Endometrial microvascular endothelial cells (primary cell): ENCODE measurements around the gene ONECUT2. TPM values are rescaled to one million over a fixed set of nuclear protein-coding genes. Genes with fewer than 3 reads are reported as not detected.
"Not testable (repeated sequence)": the region's sequence is repeated elsewhere in the genome, so short reads cannot be mapped to it uniquely, and the experiment has no call there.

ENCODE experiments used
- in situ Hi-C: cut with HindIII; loops from 2 replicates; pipeline ENCODE4 v1.10.0; 2017; ENCODE audit warnings: low sequenced_read_pairs, low pct_unique_long_range_greater_than_20kb; ENCODE audit errors: inconsistent ontology term
- total RNA-seq: library from RNA; depleted of rRNA; stranded (reverse); fragments of >200 nt; gene quantifications from one replicate; pipeline ENCODE4 v1.2.3, GENCODE V29; 2015; ENCODE audit errors: inconsistent ontology term

Gene ONECUT2
- not detected for total RNA-seq

- in situ Hi-C loops, result no loop called here
Observed at GRCh38 chr18:57434536-57435494, at the start of gene ONECUT2. TSS of gene ONECUT2 (plus strand) at chr18:57435374. CDS start at chr18:57435717, 343 bp downstream.

- in situ Hi-C loops, result no loop called here
Observed at GRCh38 chr18:57389271-57389670, 45.9 kb upstream of the ONECUT2 start.

- in situ Hi-C loops, result no loop called here
Observed at GRCh38 chr18:57390044-57390443, 45.1 kb upstream of the ONECUT2 start.

GRCh38 chr18:57394749-57395148 is 40.4 kb upstream of the ONECUT2 start:
- in situ Hi-C loops, result not testable (repeated sequence)

GRCh38 chr18:57396831-57397230 is 38.3 kb upstream of the ONECUT2 start:
- in situ Hi-C loops, result not testable (repeated sequence)

GRCh38 chr18:57397440-57398132 is 37.6 kb upstream of the ONECUT2 start:
- in situ Hi-C loops, result no loop called here

- in situ Hi-C loops, result no loop called here
Observed at GRCh38 chr18:57404345-57404744, 30.8 kb upstream of the ONECUT2 start.

GRCh38 chr18:57409650-57410049 is 25.5 kb upstream of the ONECUT2 start:
- in situ Hi-C loops, result no loop called here

GRCh38 chr18:57410749-57411148 is 24.4 kb upstream of the ONECUT2 start:
- in situ Hi-C loops, result no loop called here

GRCh38 chr18:57416542-57416941 is 18.6 kb upstream of the ONECUT2 start:
- in situ Hi-C loops, result no loop called here

- in situ Hi-C loops, result no loop called here
Observed at GRCh38 chr18:57422313-57422872, 12.8 kb upstream of the ONECUT2 start.

- in situ Hi-C loops, result no loop called here
Observed at GRCh38 chr18:57423821-57424220, 11.4 kb upstream of the ONECUT2 start.

GRCh38 chr18:57425096-57425495 is 10.1 kb upstream of the ONECUT2 start:
- in situ Hi-C loops, result no loop called here

GRCh38 chr18:57426187-57426586 is 9.0 kb upstream of the ONECUT2 start:
- in situ Hi-C loops, result no loop called here

- in situ Hi-C loops, result no loop called here
Observed at GRCh38 chr18:57427429-57428201, 7.6 kb upstream of the ONECUT2 start.

- in situ Hi-C loops, result no loop called here
Observed at GRCh38 chr18:57428221-57429150, 6.7 kb upstream of the ONECUT2 start.

- in situ Hi-C loops, result no loop called here
Observed at GRCh38 chr18:57429167-57430078, 5.8 kb upstream of the ONECUT2 start.
